ENCODE measurements around the gene FMNL2.

The FMNL2 gene

DNA sequence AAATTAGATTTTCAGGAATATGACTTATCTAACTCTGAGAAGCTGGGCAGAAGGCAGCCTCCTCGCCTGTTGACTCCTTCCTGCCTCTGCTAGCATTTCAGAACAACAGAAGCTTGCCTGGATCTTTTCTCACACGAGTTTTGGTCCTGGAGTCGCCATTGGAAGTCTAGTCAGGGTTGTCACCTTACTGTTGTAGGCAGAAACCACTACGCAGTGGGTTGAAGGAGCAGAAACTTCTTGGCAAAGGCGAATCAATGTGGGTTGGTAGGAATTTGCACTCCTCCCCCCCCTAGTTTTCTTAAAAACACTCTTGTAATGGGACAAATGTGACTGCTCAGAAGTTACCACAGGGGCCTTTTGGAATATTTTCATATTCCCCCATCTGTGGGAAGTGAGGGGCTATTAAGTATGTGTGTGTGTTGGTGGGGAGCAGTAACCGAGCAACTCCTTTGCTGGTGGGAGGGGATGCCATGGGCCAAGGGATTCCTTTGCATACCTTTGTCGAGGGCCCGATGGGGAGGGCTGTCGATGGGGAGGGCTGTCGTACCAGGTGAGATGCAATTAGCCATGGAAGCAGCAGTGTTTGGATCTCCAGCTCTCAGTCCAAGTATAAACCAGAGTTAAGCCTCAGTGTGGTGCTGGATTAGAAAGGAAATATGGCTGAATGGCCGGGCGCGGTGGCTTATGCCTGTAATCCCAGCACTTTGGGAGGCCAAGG, 117.4 kb downstream of the FMNL2 start:
- peak; percentile 56 for DNase-seq

GRCh38 chr2:152453129-152453911, 118.3 kb downstream of the FMNL2 start:
- peak; percentile 82 for DNase-seq

DNA sequence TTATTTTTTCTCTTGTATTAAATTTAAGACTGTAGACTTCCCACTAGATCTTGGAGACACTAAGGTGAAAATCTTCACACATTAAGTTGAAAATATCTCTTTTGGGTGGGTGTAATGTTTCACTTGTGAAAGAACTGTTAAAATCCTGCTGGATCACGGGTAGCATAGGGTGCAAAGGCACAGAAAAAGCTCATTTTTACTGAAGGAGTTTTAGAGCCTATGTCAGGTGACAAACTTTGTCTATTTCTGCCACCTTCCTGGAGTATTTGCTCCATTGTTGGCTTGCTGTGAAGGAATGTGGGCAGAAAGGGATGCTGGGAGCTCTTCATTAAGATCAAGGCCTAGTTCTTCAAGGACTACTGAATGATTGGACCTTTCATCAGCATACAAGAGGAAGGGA, 119.4 kb downstream of the FMNL2 start:
- DNase-seq: no peak

DNA sequence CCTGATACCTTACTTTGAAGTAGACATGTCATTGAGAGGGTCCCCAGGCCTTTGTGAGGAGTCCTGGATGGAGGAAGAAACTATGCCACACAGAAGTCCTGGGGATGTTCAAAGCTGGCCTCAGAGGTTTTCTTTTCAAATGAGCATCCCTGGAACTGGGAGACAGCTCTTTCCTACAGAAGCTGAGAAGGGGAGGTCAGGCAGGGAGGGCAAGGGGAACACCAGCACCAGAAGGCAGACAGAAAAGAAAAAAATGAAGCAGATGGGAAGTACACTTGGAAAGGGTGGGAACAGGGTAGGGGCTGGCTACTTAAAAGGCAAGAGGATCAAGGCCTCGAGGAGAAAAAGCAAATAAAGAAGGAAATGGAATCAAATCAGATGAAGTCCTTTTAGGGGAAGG, 120.0 kb downstream of the FMNL2 start:
- no peak for DNase-seq

- DNase-seq: no peak
These were observed 120.8 kb downstream of the FMNL2 start for GRCh38 chr2:152455738-152456137.

DNA sequence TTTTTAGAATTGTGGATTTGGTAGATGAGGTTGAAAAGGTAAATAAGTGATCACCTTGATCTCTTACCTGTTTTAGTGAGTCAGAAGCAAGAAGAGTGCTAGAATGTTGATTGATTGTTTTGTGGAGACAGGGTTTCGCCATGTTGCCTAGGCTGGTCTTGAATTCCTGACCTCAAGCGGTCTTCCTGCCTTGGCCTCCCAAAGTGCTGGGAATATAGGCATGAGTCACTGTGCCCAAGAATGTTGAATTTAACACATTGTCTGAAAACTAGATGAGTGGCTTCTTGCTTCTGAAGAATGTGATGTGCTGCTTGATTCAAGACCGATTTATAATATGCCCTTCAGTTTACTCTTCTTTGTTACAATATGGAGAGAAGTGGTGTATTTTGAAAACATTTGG, 121.3 kb downstream of the FMNL2 start:
- no peak for DNase-seq

DNA sequence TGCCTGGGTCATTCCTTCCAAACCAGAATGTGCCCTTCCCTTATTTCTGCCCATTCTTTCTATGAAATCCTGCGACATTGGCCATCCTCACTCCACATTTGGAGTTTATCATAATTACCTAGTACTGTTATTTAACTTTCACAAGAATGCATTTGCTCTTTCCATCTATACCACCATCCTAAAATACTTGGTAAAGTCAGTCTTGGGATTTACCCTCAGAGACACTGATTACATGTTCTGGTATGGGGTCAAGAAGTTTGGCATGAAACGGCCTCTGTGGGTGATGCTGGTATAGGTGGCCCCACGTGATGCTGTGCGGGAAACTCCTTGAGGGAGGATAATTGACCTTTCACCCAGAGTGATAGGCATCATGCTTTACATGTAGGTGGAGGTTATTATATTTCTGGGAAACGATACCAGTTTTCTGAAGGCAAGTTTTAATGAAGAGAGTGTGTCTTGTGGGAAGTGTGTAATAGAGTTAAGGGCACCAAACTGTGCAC, 123.5 kb downstream of the FMNL2 start:
- no peak for DNase-seq

DNA sequence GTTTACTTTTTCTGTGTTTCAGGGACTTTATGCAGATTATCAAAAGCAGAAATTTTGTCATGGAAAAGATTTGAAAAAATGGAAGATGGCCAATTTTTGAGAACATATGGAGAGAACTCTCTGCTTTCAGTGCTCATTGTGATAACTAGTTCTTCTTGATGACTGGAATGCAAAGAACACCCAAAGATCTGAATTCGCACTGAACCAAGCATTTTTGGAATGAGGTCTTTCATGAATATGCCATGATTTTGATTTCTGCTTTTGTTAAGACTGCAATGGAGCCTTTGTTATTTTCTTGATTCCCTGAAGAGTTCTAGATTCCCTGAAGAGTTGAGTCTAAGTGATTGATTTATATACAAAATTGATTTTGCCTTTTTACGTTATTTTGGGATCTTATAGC, 124.1 kb downstream of the FMNL2 start:
- no peak for DNase-seq

DNA sequence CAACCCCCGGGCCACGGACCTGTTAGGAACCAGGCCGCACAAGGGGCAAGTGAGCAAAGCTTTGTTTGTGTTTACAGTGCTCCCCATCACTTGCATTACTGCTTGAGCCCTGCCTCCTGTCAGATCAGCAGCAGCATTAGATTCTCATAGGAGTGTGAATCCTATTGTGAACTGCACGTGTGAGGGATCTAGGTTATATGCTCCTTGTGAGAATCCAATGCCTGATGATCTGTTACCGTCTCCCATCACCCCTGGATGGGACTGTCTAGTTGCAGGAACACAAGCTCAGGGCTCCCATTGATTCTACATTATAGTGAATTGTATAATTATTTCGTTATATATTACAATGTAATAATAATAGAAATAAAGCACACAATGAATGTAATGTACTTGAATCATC, 125.6 kb downstream of the FMNL2 start:
- DNase-seq: no peak

DNA sequence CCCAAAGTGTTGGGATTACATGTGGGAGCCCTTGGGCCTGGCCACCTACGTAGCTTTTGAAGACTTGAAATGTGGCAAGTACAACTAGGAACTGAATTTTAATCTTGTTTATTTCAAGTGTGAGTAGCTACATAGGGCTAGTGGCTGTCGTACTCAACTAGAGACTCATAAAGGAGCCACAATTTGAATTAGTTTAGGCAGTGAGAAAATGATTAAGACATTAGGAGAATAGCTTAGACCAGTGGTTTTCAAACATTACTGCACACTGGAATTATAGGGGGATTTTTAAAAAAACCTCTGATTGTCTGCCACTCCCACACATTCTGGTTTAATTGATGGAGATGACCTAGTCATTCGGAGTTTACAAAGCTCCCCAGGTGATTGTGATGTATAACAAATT, 127.1 kb downstream of the FMNL2 start:
- no peak for DNase-seq

DNA sequence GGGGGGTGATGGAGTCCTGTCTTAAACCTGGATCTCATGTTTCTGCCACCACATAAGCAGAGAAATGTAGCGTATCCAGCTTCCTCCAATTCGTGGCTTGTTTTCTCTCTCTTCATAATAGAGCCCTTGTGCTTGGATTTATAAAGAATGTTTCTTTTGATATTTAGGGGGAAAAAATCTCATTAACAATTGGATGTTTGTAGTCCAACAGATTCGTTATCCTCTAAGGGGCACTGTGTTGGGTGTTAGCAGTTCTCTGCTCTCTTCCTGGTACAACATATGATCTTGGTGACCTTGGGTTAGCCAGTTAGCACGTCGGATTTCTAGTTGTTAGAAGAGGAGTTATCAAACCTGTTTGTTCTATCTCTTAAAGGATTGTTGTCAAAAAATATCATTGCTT, 127.8 kb downstream of the FMNL2 start:
- peak; percentile 89 for DNase-seq

DNA sequence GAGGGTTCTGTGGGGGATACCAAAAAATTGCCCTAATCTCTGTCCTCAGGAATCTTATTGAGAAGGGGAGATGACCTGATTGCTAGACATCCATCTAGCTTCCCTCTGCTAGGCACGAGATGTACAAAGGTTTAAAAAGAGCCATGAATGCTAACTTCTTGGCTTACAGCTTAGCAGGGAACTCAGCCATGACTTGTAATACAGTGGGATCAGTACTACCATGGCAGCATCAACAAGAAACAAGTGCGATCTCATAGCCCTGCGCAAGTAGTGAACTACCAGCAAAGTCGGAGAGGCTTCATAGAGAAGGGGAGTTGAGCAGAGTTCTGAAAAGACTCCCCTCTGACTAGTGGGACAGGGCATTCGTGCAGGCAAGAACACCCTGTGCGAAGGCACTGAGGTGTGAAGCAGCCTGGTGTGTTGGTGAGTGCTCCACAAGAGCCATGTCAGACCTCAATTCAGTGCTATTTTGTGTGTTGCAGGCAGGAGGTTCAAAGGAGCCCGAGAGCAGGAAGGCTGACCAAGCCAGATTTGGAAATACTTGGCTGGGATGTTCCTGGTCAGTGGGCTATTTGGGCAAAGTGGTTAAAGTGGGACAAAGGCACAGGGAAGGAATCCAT, 130.0 kb downstream of the FMNL2 start:
- DNase-seq: peak; percentile 75

- no peak for DNase-seq
These were observed 130.6 kb downstream of the FMNL2 start for GRCh38 chr2:152465541-152465940.

DNA sequence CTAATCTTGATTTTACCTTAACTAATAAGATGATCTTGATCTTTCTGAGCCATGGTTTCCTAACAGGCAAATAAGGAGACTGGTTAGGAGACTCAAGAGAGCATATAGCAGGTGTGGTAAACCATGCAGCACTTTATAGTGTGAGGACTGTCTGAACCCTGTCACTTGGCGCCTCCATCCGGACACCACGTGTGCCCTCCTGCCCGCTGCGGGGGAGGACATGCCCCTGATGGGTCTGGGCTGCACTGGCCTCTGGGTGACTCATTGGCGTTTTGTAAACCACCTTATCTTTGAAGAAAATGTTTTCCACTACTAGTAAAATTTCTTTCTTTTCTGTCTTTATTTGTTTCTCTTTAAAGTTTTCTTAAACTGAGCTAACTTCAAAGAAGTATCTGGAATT, 131.1 kb downstream of the FMNL2 start:
- no peak for DNase-seq

- DNase-seq: peak; percentile 55
These were observed 132.2 kb downstream of the FMNL2 start for GRCh38 chr2:152466980-152467676.

DNA sequence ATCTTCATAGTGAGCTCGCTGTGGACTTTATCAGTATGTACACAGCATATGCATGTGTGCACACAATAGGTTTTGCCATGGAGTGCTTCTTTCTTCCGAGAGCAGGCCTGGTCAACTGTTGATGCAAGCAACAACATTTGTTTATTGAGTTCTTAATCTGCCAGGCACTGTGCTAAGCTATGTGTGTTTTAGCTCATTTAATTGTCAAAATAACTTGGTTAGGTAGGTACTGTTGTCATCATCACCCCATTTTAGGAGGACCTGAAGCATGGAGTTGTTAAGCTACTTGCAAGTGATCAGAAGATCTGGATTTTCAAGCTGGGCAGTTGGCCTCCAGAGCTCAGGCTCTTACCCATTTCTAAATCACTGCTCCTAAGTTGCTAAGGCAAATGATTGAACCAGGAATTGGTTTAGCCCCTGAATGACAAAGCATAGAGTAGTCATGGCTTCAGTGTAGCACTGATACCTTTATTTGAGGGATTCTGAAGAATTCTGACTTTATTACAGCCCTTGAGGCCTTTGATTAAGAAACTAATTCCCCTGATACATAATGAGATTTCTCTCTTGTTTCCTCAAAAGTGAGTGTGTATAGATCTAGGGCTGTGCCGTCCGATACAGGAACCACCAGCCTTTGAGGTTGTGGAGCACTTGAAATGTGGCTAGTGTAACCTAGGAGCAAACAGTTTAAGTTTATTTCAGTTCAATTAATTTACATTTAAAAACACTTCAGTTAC, 132.9 kb downstream of the FMNL2 start:
- peak; percentile 48 for DNase-seq

DNA sequence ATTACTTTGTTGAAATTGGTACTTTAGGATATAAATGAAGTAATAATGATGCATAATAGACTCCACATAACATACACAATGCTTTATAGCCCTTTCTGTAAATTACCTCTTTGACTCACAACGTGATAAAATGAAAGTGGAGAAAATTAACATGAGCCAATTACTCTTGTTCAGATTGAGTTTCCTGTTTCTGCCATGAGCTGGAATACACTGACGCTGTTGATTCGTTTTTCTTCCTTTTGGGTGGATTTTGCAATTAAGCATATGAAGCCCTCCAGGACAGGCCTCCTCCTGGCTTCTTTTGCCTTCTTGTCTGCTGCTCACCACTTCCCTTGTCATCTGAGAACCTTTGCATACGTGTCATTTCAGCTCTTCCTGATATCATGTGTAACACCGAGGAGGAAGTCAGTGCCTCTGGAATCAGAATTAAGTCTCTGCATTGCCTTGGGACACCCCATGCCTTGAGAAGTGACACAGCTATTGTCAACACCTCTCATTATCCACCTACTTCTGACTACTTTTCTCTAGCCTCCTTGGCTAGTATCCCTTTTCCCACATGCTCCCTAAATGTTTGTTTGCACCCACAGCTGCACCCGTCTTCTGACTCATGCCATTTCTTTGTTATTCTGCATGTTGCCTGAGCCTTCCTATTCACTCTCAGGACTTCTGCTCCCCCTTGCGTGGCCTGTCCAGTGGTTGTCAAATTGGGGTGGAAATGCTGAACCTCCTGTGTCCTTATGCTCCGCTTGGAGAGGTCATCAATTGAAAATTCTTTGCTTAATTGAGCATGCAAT, 134.1 kb downstream of the FMNL2 start:
- DNase-seq: peak; percentile 51

- DNase-seq: no peak
These were observed 136.2 kb downstream of the FMNL2 start for GRCh38 chr2:152470861-152471854.

DNA sequence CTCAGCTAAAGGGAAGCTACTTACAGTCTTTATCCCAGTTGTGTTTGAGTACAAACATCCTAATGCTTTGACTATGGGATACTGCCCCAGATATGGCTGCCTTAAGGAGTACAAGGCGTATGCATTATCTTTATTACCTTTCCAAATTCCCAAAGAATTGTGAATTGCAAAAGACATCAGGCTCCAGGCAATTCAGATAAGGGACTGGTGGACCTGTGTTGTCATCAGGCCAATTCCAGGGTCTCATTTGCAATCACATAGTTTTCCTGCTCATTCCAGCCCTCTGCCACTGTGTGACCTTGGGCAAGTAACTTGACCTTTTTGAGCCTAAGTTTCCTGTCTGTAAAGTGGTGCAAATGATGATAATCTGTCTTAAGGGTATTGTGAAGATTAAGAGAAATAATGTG, 137.5 kb downstream of the FMNL2 start:
- no peak for DNase-seq

GRCh38 chr2:152473151-152473857, 138.3 kb downstream of the FMNL2 start:
- DNase-seq: no peak

All from midbrain (tissue), 1 donor.